NCI-H1436 treated with DMSO at 0.1 percent for 48 hours (cell line): Measurements from ENCODE around the gene RCSD1.
"Not testable (repeated sequence)": the region's sequence is repeated elsewhere in the genome, so short reads cannot be mapped to it uniquely, and the experiment has no call there.

Source experiments
- DNase-seq: peaks from one replicate; lab custom pipeline; 2025; lab: John Stamatoyannopoulos, UW

Gene RCSD1

GRCh38 chr1:167715157-167715999, 85.3 kb downstream of the RCSD1 start:
- DNase-seq: peak; percentile 59

- no peak for DNase-seq
Observed at GRCh38 chr1:167716000-167716271, 85.9 kb downstream of the RCSD1 start.

GRCh38 chr1:167717351-167717750, 87.3 kb downstream of the RCSD1 start:
- no peak for DNase-seq

- DNase-seq: no peak
Observed at GRCh38 chr1:167718914-167719691, 89.1 kb downstream of the RCSD1 start.

DNA sequence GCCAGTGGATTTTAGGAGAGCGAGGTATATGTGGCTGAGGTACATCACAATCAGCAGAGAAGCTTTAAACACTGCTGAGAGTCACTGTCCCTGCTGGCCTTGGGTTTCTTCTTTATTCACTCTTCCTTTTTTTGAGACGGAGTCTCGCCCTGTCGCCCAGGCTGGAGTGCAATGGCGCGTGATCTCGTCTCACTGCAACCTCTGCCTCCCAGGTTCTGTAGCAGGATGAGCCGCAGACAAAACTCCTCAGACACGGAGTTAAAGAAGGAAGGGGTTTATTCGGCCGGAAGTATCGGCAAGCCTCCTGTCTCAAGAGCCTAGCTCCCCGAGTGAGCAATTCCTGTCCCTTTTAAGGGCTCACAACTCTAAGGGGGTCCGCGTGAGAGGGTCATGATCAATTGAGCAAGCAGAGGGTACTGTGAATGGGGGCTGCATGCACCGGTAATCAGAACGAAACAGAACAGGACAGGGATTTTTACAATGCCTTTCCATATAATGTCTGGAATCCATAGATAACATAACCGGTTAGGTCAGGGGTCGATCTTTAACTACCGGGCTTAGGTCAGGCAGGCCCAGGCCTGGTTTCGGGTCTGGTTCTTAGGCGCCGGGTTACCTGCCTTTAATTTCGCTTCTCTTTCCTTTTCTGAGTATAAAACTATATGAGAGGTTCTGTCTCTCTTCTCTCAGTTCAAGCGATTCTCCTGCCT, 89.8 kb downstream of the RCSD1 start:
- not testable (repeated sequence) for DNase-seq

DNA sequence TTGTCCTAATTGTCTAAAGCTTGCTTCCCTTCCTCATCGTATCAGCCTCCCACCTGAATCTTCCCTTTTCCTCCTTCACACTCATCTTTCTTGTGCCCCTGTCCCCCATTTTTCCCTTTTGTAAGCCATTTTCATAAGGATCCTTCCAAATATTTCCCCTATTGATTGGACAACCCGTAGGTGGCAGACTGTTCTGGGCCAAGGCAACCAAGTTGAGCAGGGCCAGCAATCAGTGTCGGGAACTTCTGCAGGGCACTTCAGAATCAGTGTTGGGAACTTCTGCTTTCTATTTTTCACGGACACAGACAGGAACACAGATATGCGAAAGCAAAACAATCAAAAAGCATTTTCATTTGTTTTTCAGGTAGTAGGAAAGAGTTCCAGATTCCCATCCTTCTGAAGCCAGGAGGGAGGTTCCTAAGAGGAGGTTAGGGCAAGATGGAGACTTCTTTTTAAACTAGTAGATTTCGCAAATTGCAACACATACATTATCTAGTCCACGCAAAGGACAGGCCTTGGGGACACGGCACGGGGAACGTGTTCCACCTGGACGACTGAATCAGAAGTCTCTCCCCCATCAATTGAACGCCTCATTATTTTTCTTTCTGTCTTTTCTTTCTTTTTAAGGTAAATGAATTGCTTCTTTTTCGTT, 91.1 kb downstream of the RCSD1 start:
- no peak for DNase-seq

- peak; percentile 50 for DNase-seq
Observed at GRCh38 chr1:167721617-167722151, 91.7 kb downstream of the RCSD1 start, which contains the start of gene MPZL1. TSS of gene MPZL1 (plus strand) at chr1:167721982. CDS start at chr1:167722152, 170 bp downstream.

DNA sequence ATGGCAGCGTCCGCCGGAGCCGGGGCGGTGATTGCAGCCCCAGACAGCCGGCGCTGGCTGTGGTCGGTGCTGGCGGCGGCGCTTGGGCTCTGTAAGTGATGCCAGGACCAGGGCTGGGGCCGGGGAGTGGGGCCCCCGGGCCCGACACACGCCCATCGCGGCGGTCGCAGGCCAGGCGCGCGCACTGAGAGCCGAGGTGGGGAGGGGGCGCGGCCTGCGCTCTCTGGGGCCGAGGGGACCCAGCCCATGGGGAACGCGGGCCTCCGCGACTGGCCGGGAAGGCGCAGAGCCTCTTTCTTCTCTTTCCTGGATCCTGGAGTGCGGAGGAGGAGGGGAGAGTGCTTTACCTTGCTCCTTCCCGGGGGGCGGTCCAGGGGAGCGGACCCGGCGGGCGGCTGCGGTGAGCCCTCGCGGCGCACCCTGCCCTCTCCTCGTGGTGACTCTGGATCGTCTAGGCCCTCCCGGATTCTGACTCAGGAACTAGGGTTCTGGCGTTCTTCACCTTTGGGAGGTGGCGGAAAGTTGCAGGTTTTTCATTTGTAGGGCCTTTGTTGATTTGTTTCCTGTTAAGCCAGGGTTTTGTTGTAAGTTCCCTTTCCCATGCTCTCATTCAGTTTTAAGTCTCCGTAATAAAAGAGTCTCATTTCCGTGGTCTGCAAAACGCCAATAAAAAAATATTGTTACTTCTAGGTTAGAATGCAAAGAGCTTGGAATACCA, 92.3 kb downstream of the RCSD1 start:
- DNase-seq: no peak

GRCh38 chr1:167722870-167723251, 92.8 kb downstream of the RCSD1 start:
- no peak for DNase-seq

GRCh38 chr1:167723707-167724323, 93.8 kb downstream of the RCSD1 start:
- no peak for DNase-seq

GRCh38 chr1:167726008-167726407, 96.0 kb downstream of the RCSD1 start:
- no peak for DNase-seq

DNA sequence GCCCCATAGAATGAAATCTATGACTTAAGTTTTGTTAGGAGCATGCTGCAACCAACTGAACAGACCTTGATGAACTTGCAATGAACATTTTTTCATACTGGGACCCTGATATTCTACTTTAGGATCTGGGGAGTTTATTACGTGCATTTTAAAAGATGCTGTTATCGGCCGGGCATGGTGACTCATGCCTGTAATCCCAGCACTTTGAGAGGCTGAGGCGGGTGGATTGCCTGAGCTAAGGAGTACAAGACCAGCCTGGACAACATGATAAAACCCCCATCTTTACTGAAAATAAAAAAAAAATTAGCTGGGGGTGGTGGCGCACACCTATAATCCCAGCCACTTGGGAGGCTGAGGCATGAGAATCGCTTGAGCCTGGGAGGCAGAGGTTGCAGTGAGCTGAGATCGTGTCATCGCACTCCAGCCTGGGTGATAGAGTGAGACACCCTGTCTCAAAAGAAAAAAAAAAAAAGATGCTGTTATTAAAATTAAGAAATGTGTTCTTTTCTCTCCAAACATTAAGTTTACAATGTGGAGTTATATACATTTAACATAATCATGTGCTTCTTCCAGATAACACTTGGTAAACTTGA, 98.9 kb downstream of the RCSD1 start:
- DNase-seq: no peak

DNA sequence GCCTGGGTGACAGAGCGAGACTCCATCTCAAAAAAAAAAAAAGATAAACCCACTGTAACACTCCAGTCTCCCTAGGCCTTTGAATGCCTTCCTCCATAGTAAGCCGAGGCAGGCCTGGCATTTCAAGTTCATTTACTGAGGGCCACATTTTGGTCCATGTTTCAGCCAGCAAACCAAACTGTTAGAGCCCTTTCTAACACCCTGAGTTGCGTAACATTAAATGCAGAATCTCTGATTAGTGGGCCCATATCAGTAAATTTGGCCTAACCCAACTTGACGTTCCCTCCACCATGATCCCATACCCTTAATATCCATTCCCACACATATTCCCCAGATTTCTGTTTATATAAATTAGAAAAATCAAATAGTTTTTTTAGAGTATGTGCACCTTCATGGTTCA, 104.2 kb downstream of the RCSD1 start:
- no peak for DNase-seq

GRCh38 chr1:167734841-167735240, 104.8 kb downstream of the RCSD1 start:
- no peak for DNase-seq

DNA sequence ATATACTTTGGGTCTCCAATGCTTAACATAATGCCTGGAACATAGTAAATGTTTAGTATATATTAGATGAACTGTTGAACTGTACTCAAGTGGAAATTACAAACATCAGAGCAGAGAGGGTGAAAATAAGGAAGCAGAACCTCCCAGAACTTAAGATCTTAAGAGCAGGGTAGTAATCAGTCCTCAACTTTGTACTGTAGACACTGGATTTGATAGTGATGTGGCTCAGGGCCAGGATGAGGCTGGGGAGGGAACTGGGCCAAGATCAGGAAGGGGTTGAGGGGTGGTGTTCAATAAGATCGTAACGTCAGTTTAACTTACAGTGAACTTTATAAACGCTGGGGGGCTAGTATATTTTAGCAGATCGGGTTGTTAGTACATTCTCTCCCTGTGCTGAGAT, 107.1 kb downstream of the RCSD1 start:
- no peak for DNase-seq

- no peak for DNase-seq
Observed at GRCh38 chr1:167738158-167738557, 108.1 kb downstream of the RCSD1 start.

DNA sequence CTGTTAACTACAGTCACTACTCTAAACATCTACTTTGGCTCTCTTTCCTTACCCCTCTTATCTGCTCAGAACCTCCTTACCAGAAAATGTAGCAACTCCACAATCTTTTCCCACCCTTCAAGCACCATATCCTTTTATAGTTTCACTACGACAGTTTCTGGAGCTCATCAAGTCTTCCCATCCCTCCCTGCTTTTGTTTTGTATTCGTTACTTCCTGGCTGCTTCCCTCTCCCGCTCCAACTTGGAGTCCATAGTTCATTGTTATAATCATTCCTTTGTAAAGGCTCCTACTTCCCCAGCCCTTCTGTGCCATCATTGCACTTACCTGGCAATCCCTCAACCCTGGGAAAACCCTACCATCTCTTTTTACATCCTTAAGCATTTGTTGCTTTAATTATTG, 109.7 kb downstream of the RCSD1 start:
- DNase-seq: no peak

- DNase-seq: not testable (repeated sequence)
Observed at GRCh38 chr1:167741103-167741502, 111.1 kb downstream of the RCSD1 start.

GRCh38 chr1:167742392-167743057, 112.5 kb downstream of the RCSD1 start:
- not testable (repeated sequence) for DNase-seq

- no peak for DNase-seq
Observed at GRCh38 chr1:167744901-167745300, 114.9 kb downstream of the RCSD1 start.
